Measurements from ENCODE around the gene MGAT5B.

DNA sequence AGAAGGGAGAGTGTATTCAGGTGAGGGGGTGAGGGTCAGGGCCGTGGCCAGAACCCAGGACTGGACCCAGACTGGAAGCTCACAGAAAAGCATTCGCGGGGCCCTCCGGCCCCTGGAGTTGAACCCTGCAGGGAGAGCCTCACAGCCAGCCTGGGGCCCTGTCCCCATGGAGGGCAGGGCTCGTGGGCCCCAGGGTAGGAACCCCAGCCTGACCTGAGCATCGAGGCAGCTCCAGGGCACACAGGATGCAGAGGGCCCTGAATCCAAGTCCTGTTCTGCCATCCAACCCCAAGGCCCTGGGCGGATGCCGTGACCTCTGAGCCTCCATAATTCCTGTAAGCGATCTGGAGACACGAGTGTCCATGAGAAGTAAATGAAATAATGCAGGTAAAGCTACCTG lies 79.1 kb downstream of the MGAT5B start:
- no peak for TF ChIP-seq CTCF (IDR thresholded peaks at IDR 0.05; ENCODE audit: insufficient read depth, low read depth, low read length)
- TF ChIP-seq EZH2 (IDR thresholded peaks at IDR 0.05; ENCODE audit: insufficient read depth, low read length): no peak

All from astrocyte (in vitro differentiated cells and primary cell).